Psoas muscle (tissue), 8 donors: Measurements from ENCODE around the gene SPRR2E. TPM values are rescaled to one million over a fixed set of nuclear protein-coding genes. Genes with fewer than 3 reads are reported as not detected.
"Not testable (repeated sequence)": the region's sequence is repeated elsewhere in the genome, so short reads cannot be mapped to it uniquely, and the experiment has no call there.

ENCODE experiments used
- ATAC-seq, 4 donors: fragments of 200-7000 bp; cut with Tn5 transposase; one replicate each; pipeline ENCODE4 v1.9.1; 2020; ENCODE audit warnings: moderate library complexity in 3 of 4, mild to moderate bottlenecking in 2 of 4
- DNase-seq, 2 donors: peaks; one replicate each; pipeline ENCODE4 v3.0.0-alpha.2; 2020
- H3K27ac ChIP-seq: fragments of 200-600 bp; one replicate; pipeline ENCODE4 v1.8.0; 2022
- H3K27me3 ChIP-seq, 3 donors: fragments of 200-600 bp in 1 of 3; one replicate each; pipeline versions ENCODE4 v1.6.1 to v1.8.0; 2013 to 2022; ENCODE audit warnings: low read length in 2 of 3, mild to moderate bottlenecking in 2 of 3, moderate library complexity in 1 of 3; ENCODE audit not compliant: insufficient read depth in 3 of 3
- H3K36me3 ChIP-seq, 2 donors: fragments of 200-600 bp in 1 of 2; one replicate each; pipeline versions ENCODE4 v1.6.1 to v1.8.0; 2013 to 2022; ENCODE audit warnings: low read depth in 1 of 2, mild to moderate bottlenecking in 1 of 2, moderate library complexity in 1 of 2; ENCODE audit not compliant: insufficient read depth in 1 of 2
- H3K4me1 ChIP-seq: fragments of 200-600 bp; one replicate; pipeline ENCODE4 v1.8.0; 2022
- H3K4me3 ChIP-seq: fragments of 200-600 bp; one replicate; pipeline ENCODE4 v1.8.0; 2022; ENCODE audit warnings: mild to moderate bottlenecking
- H3K9me3 ChIP-seq: fragments of 200-600 bp; one replicate; pipeline ENCODE4 v1.8.0; 2022
- CTCF ChIP-seq: fragments of 200-600 bp; IDR thresholded peaks from one replicate; pipeline ENCODE4 v1.8.0; 2022; ENCODE audit warnings: antibody characterized with exemption
- WGBS, 3 donors: extraction: QIAGEN DNeasy Blood & Tissue Kit; methylation state at CpG; one replicate each; pipeline versions ENCODE4 v1.1.6 to v1.1.7; 2013; 5-methylcytosine and 5-hydroxymethylcytosine counted together
- intact Hi-C, 2 donors: fragments of 100-400 bp; cut with DNase I; formaldehyde crosslinking; loops; one replicate each; pipeline versions ENCODE4 v1.11.0 to v1.14.2; 2022
- polyA plus RNA-seq, 3 donors: library from polyadenylated mRNA; stranded (reverse); fragments of 200-250 nt; gene quantifications; one replicate each; pipeline ENCODE4 v1.2.3, GENCODE V29; 2013
- total RNA-seq, 4 donors: library from RNA; stranded (reverse); fragmentation: NEBNext Ultra II Directional in 2 of 4; extraction: Animal tissue kit (Norgen Biotek cat#: 25700) in 2 of 4; gene quantifications; one replicate each; pipeline versions ENCODE4 v1.2.1 to v1.2.4, GENCODE V29; 2021 to 2023
- donor health status: healthy with polysubstance abuse.
- donor health status: DM: no; HTN: no; CAD: no; lungs with moderate emphysema.
- donor health status: Bipolar disorder and iron deficiency.
- donor health status: healthy.
- donor health status: DM: yes; HTN: yes; CAD: no.
- donor health status: DM: no; HTN: no; CAD: no.
- donor health status: DM: no; HTN: no; CAD: no.
- donor health status: DM: yes; HTN: yes; CAD: no.

Gene SPRR2E
- total and polyA plus RNA-seq, 7 donors: 0.14 TPM; not detected in 6

- Histone ChIP-seq H3K27ac (no peak overlapping the region), H3K27me3 (no peaks in the 10 kb centered on the region), H3K4me3 (no peak overlapping the region), H3K36me3 (no peaks in the 10 kb centered on the region), H3K4me1 (no peaks in the 10 kb centered on the region), H3K9me3 (no peaks in the 10 kb centered on the region)
- intact Hi-C loops: no loop called here
- ATAC-seq (no peak), DNase-seq (no peak)
- 64 to 69% (median 67%) methylated on average over 2 of the region's 2 CpGs for WGBS, 3 donors
- no peak for TF ChIP-seq CTCF
Measured at GRCh38 chr1:153127296-153127695, 33.0 kb upstream of the SPRR2E start.

- DNase-seq (no peak), ATAC-seq (no peak)
- Histone ChIP-seq H3K4me3 (no peak overlapping the region), H3K36me3 (no peaks in the 10 kb centered on the region), H3K4me1 (no peaks in the 10 kb centered on the region), H3K27ac (no peak overlapping the region), H3K9me3 (no peaks in the 10 kb centered on the region), H3K27me3 (no peaks in the 10 kb centered on the region)
- intact Hi-C loops: no loop called here
- TF ChIP-seq CTCF: no peak
- WGBS, 3 donors: 80 to 100% (median 87%) methylated on average over 1 of the region's 1 CpG
Measured at GRCh38 chr1:153125536-153125935, 31.2 kb upstream of the SPRR2E start.

GRCh38 chr1:153123793-153124192 lies 29.5 kb upstream of the SPRR2E start:
- H3K27ac ChIP-seq, H3K4me3 ChIP-seq, ATAC-seq, H3K36me3 ChIP-seq, DNase-seq, H3K27me3 ChIP-seq, H3K9me3 ChIP-seq, H3K4me1 ChIP-seq, intact Hi-C loops: not testable (repeated sequence)
- 74 to 79% (median 75%) methylated on average over 8 of the region's 8 CpGs for WGBS, 3 donors

GRCh38 chr1:153122831-153123421 lies 28.6 kb upstream of the SPRR2E start:
- Histone ChIP-seq H3K27ac (no peak overlapping the region), H3K36me3 (no peaks in the 10 kb centered on the region), H3K9me3 (no peaks in the 10 kb centered on the region), H3K27me3 (no peaks in the 10 kb centered on the region), H3K4me3 (no peak overlapping the region), H3K4me1 (no peaks in the 10 kb centered on the region)
- DNase-seq (peak in 1 of 2 donors; percentile 4), ATAC-seq (no peak)
- TF ChIP-seq CTCF: no peak
- 12 to 16% (median 12%) methylated on average over 3 of the region's 3 CpGs for WGBS, 3 donors
- intact Hi-C loops: no loop called here

GRCh38 chr1:153120945-153121344 lies 26.6 kb upstream of the SPRR2E start:
- intact Hi-C loops: no loop called here
- H3K27ac ChIP-seq: no peak overlapping the region
- ATAC-seq: no peak

More at GRCh38 chr1:153120945-153121344, 26.6 kb upstream of the SPRR2E start:
- Histone ChIP-seq H3K4me3 (no peak overlapping the region), H3K4me1 (no peaks in the 10 kb centered on the region), H3K9me3 (no peaks in the 10 kb centered on the region), H3K36me3 (no peaks in the 10 kb centered on the region), H3K27me3 (no peaks in the 10 kb centered on the region)
- DNase-seq: no peak
- TF ChIP-seq CTCF: no peak
